DMS53 (cell line): ENCODE measurements around the gene CELF2.

Source experiments
- DNase-seq: peaks from one replicate; lab custom pipeline; 2025; lab: John Stamatoyannopoulos, UW

The CELF2 gene

DNA sequence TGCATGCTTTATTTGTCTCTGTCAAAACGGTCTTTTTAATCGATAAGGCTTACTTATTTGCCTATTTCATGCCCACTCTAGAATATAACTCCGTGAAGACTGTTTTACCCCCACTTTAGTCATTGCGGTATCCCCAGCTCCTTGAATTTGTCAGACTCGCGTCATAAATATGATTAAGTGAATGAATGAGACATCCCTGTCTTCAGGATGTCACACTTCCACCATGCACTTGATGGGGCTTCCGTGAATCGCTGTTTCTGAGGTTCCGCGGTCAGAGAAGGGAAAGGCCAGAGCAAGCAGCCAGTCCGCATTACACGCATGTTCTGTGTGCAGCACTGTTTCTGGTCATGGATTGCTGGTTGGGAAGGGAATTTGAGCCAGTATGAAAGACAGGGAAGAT, 138.8 kb downstream of the CELF2 start:
- no peak for DNase-seq

DNA sequence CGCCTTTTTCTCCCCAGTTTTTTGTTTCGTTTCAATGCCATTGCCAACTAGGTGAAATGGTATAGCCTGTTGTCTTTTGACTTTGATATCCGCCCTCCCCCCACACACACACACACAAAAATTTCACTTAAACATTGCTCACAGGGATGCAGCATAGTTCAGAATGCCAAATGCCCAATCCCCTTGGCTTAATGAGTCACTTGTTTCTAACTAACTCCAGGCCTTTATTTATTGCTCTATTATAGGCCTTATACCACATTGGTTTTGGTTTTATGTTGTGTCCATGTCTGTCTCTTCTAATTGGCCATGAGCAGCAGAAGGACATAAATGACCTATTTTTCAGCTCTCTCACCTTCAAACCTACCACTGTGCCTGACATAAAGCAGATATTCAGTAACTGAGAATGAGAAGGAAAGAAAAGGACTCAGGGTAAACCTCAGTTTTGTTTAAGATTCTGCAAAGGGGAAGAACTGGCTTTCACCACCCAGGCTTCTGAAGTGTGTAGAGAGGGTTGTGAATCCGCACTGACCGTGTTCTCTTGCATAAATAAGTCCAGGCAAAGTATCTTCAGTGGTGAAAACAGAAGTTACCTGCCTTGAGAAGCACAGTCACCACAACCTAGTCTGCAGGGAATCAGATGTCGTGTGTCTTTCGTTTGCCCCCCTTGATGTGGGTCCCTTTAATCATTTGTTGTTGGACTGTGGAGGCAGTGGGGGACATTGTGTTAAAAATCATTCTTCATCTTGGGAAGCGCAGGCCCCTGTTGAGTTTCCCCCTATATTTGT, 139.8 kb downstream of the CELF2 start:
- DNase-seq, result no peak

DNA sequence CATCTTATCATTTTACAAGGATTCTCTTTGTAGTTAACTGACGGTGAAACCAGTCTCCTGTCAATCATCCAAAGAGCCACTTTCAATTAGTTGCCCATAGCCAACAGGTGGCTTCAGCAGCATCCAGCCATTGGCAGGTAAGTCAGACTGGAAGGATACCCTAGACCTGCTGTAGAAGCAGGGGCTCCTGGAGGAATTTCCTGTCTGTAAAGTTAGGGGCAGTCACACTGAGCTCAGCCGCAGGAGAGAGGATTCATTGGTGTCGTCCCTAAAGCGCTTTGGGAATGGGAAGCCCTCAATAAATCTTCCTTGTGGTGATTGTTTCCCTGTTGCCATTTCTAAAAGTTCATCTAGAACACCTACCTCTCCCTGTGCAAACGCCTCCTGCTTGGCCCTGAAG, 140.4 kb downstream of the CELF2 start:
- DNase-seq, result no peak

DNA sequence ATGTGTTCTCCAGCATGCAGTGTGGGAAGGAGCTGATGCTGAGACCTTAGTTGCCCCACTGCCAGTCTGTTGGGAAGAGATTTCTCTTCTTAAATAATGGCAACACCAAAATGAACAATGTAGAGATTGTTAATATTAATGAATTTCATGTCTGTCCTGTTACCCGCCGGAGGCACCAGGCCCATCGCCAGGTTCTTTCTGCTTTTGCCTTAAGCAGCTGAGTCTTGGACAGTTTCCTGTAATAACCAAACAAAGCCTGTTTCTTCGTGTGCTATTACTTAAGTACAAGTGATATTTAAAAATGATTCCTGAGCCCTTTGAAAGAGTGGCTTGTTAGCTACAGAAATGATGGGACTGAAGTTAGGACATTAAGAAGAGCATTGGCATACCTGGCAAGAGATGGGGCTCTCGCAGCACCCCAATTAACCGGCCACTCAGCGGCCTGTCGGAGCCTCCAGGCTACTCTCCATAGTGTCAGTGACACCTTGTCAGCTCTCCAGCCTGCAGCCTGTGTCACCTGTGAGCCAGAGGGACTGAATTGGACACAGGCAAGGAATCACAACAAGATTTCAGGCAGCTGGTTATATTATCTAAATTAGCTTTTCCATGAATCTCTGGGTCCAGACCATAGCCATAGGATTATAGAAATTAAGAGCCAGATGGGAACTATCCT, 142.0 kb downstream of the CELF2 start:
- DNase-seq, result no peak

DNA sequence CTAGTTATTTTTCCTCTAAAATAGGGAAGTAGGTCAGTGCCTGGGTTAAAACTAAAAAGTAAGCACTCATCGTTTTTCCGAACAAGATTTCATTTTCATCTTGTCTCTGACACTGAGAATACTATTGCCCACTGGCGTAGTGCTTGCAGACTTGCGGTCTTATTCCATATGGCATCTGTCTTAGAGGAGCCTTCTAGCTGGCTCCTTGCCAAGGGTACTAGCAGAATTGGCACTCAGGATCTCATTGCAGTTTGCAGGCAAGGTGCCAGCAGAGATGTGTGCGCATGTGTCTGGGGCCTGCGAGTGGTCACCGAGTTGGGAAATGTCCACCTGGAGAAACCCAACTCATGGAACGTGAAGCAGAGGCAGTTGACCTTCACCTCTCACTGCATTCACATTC, 143.4 kb downstream of the CELF2 start:
- no peak for DNase-seq

DNA sequence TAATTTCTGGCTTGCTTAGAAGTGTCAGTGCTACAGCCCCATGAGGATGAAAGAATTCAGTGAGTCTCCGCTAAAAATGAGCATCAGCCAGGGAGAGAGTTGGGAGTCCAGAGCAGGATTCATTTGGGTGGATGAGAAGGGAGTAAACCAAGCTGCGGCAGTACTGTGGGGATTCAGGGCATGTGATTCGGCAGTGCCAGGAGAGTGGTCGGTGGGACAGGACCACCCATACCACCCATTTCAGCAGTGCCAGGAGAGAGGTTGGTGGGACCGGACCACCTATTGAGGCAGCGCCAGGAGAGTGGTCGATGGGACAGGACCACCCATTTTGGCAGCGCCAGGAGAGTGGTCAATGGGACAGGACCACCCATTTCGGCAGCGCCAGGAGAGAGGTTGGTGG, 144.2 kb downstream of the CELF2 start:
- no peak for DNase-seq

DNA sequence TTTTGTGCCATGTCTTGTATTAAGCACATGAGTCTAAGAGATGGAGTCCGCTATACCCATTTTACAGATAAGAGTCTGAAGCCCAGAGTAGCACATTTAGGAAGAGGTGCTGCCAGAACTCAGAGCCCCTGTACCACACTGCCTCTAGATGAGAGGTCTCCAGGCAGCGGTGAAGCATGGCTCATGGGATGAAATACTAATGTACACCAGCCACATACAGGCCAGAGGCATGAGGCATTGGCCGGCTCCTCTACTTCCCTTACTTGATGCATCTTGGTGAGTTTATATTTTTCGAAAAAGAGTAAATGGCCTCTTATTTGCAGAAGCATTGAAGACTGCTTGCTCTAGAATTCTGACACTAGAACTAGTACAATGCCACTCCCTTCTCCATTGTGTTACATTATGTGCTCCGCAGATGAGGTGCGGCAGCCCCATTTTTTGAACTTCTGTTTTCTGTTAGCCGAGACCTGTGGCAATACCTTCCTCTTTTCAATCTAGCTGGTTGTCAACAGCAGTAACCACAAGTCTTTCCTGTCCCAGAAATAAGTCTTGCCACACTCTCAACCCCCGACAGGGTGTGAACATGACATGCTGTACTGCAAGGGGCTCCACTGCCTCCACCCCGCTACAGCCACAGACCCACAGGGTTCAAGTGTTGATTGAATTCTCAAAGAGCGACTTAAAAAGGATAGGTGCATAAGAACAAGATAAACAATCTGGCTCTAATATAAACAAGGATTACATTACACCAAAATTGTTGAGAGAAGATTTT, 145.3 kb downstream of the CELF2 start:
- no peak for DNase-seq

DNA sequence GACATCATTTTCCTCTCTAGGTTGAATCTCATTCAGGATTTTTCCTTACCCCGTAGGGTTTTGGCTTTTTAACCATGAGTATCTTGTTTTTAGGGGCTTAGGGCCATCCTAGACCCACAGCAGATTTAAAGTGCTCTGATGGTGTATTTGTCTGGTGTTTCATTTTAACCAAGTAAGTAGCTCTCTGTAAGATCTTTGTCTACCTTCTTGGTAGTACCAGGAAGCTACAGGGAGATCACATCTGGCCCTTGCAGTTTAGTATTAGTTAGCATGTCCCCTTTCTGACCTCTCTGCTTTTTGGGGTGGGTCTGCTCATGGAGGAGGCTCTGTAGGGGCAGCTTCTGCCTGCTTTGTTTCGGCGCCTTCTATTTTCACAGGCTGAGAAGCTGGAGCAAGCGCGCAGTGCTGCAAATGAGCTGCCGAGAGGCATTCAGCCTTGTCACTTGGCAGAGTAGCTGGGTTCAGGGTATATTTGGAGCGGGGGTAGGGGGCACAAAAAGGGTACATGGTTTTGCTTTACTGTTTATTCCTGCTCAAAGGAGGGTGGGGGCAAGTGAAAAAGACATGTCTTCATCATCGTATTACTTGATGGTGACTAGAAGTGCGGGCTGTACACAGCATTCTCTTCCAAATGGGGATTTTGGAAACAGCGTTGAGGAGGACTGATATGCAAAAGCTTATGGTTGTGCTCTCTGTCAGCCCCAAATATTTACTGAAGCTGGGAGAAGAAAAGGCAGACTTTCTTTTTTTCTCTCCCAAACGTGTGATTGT, 146.3 kb downstream of the CELF2 start:
- no peak for DNase-seq

DNA sequence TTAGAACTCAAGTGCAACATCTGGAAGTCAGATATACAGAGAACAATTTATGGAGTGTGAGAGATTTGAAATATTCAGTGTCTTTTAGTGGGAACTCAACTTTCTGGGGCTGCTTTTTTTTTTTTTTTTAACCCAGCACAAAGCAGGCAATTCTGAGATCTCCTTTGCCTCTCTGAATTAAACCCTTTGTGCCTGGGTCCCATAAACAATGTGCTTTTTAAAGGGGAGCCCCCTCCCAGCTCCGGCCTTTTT, 146.8 kb downstream of the CELF2 start:
- no peak for DNase-seq

DNA sequence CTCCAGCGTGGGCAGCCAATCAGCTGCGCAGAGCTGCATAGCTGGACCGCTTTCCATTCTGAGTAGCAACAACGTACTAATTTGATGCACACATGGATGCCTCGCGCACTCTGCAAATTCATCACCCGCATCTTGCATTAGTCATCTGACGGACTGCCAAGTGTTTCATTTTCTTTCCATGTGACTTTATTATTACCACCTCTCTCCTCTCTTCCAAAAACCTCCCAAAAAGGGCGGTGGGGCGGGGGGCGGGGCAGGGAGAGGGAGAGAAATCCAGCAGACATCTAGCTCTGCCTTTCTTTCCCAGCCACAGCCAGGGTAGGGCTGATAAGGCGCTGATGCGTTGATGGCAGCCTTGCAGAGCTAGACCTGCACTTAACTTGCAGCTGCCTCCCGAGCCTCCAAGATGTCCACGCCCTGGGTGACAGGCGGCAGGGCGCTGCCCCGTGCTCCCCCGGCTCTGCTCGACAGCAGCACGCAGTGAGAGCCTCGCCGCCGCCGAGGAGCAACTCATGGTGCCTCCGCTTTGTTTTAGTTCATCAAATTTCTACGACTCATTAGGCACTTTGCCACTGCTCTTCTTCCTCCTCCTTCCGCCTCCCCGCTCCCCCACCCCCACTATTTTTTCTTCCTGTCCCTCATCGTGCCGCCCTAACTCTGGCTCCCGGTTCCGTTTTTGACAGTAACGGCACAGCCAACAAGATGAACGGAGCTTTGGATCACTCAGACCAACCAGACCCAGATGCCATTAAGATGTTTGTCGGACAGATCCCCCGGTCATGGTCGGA, 147.3 kb downstream of the CELF2 start:
- no peak for DNase-seq

DNA sequence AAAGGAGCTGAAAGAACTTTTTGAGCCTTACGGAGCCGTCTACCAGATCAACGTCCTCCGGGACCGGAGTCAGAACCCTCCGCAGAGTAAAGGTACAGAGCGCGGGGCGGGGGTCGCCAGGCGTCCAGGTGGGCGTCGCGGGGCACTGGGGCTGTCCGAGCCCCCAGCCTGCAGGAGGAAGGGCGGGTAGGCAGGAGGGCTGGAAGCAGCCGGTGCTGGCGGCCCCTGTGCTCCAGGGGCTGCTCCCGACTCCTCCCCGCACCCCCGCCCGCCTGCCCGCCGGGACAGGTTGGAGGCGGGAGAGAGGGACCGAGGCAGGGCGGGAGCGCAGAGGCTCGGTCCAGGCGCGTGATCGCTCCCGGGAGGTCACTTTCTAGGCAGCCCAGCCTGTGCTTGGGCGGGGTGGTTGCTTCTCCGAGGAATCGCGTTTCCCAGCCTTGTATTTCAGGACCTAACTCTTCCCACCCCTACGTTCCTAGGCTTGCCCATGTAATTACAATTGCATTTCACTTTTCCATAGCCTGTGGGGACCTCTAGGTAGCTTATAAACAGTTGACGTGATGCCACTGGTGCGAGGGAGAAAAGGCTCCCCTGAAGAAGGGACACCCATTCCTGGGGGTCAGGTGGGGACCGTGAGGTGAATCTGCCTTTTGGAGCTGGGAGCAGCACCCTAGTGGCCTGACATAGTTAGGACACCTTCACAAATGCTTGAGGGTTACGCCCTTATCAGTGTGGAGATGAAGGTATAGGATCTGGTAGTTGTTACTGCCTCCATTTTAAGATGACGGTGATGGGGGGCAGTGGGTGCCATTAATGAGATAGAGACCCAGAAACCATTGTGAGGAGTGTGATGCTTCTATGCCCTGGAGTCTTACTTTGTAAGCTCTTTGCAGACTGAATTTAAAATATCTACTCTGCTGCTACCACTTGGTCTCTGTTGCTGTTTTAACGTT, 148.2 kb downstream of the CELF2 start:
- no peak for DNase-seq

DNA sequence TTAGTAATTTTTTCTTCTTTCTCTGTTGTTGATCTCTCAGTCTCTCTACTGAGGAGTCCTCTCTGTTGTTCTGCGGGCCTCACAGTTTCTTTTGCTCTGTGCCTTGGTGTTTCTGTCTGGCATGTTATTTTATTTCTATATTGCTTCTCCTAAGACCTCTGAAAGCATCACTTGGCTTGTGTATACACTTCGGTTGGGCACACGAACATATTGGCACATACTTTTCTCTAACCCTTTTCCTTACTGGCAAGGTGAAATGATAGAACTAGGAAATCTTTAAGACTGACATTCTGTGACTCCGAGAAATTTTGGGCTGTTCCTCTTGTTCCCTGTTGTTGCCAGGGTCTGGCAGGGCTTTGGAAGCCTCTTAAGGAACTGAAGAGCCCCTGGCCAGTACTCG, 148.9 kb downstream of the CELF2 start:
- no peak for DNase-seq

DNA sequence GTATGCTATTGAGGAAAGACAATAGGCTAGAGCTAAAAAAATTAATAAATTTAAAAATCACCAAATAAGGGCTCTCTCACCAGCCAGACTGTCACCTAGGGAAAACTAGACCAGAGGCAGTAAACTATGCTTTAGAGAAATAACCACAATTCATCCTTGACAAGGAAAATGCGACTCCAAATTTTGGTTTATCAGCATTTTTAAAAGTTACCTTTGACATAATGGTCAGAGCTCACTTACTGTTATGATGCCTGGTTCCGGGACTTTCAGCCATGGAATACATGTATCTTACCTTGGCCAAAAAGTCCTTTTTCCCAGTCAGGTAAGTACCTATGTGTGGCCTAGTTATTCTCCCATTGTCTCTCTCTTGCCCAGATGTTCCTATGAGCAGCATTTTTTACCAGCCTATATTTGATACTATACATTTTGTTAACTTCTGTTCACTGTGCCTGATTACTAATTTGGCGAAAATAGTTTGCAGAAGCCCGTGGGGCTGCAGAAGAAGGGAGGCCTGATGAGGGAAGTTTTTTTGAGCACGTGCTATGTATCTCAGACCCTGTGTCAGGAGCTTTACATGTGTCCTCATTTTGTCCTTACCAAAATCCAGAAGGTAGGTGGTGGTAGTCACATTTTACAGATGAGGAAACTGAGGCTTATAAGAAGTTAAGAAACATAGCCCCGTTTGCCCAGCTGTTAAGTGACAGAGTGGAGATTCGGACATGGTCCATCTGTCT, 149.7 kb downstream of the CELF2 start:
- no peak for DNase-seq

DNA sequence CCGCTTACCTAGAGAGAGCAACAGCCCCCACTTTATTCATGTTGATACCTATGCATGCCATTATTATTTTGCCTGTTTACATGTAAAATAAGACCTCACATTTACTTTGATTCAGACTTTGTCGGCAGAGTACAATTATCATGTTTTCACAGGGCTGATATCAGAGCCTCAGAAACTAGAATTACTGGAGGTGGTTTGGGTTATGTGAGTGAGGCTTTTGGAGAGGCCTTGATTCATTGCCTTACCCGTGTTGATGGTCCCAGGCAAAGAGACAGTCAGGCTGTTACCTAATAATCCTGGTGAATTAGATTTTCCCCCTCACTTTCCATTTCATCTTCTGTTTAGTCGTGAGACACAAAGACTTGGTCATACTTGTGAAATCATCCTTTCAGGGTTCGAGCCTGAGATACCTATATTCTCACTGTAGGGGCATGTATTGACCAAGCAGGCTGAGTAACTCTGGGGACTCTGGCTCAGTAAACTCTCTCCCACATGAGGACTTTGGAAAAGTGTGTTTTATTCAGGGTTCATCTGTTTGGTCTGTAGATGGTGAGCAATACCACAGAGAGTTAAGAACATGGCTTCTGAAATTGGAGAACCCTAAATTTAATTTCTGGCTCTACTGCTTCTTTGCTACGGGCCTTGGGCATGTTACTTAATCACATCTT, 150.9 kb downstream of the CELF2 start:
- DNase-seq, result no peak

DNA sequence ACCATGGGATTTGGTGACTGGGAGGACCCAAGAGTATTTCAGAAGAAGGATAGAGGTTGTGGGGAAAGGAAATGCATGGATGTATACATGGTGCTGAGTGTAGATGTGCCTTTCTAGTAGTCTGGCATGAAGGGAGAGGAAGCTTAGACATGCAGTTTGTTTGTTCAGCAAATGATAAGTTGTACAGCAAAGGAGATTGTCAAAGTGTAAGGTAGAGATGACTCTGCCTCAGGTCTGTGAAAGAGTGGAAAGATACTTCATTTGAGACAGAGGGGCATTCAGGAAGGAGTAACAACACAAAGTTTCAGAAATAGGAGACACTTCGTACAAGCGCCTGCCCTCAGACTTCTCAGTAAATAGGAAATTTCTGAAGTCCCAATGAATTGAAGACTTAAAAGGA, 152.3 kb downstream of the CELF2 start:
- DNase-seq, result no peak

DNA sequence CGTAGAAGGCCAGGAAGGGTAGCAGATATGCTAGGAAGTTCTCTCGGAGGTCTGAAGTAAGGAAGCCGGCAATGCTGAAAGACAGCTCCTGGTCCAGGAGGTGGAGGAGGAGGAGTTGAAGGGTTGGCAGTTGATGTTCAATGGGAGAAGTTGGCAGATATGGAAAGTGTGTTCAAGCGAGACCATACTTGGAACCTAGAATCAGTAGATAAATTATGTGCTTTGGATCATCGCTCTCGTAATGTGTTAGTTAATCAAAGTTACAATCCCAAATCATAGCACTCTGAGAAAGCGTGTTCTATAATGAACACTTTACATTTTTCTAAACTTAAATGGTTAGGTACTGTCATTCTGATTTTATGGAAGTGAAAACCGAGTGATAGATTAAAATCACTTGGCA, 152.9 kb downstream of the CELF2 start:
- DNase-seq, result no peak

DNA sequence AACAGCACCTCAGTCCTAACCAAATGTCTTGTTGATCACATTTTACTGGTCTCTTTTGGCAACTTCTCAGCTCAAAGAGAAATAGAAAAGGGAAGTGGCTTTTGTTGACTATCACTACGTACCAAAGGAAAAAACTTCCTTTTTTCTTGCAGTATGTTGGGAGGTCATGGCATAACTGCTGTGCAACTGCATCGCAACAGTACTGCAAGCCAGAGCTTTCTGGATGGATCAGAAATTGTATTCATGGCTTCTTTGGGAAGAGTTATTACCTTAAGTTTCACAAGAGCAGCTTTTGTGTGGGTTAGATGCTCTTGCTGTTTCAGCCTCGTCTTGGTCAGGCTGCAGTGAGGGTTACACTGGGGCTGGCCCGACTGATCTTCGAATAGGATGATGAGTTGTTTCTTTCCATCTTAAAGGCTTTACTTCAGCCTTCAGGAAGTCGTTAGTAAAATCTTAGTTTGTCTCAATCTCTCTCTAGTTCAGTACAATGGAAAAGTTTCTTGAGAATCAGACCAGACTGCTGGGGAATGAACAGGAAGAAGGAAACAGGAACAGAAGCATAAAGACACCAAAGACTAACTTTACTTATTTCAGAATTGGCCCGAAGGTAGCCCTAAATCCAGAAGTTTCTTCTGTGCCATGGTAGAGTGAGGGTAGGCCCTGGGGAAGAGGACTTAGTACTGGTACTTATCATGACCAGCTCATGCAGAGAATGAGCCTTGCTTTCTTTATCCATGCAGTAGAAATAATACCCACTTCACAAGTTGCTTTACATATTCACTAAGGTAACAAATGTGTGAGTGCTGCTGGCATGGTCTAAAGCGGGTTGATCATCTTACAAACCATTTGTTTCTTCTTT, 153.6 kb downstream of the CELF2 start:
- DNase-seq, result no peak

DNA sequence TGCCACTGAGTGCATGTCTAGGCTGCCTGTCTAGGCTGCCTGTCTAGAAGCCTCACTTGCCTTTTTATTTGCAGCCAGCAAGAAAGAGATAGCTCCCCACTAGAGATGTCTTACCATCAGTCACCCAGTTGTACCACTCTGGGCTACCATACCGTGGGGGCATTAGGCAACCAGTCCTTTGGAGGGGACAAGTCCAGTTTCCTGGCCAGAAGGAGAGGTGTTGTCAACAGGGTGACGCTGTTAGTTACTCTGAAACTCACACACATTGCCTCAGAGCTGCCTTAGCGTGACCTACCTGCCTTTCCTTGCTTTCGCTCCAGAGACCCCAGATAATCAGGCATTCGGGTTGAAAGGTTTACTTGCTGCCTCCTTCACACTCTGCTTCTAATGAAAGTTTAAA, 155.4 kb downstream of the CELF2 start:
- DNase-seq, result no peak
